ENCODE data around the gene ANKRA2.
"Not testable (repeated sequence)": the region's sequence is repeated elsewhere in the genome, so short reads cannot be mapped to it uniquely, and the experiment has no call there.

The ANKRA2 gene

GRCh38 chr5:73545403-73545779, 20.0 kb downstream of the ANKRA2 start:
- no peak for DNase-seq (ENCODE audit: low spot score)

DNA sequence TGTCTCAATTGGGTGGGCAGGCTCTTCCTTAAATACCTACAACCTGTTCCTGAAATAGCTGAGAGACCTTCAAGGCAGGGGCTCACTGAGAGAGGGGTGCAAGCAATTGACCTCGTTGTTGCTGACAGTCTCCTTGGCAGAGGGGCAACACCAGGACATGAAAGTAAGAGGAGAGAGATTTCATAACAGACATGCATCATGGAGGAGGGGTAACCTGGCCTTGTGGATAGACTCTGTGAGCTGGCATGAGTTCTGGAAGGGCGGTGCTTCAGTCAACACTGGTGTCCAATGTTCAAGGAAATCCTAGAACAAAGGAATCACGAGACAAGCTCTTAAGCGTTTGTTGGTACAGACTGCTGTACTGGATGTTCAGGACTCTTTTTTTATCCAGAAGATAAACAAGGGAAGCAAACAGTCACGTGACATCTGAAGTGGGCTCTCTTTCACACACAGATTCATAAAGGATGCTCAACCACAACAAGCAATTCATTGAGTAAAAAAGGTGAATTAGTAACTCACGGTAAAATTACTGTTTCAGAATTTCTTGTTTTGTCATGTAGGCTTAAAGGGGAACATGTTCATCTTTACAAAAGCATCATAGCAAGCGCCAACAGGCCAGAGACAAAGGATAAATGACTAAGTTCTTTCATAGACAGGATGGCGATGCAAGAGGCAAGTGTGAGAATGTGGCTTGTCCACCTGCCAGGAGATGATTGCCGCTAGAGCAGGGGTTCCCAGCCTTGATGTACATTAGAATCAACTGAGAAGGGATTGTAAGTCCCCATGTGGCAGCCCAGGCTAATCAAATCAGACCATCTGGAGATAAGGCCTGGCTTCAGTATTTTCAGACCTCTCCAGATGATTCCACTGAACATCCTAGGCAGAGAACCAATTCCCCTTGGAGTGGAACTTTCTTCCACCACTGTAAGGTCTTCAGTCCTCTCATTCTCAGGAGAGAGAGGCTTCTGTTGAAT, 20.7 kb downstream of the ANKRA2 start:
- DNase-seq (ENCODE audit: low spot score) = no peak

DNA sequence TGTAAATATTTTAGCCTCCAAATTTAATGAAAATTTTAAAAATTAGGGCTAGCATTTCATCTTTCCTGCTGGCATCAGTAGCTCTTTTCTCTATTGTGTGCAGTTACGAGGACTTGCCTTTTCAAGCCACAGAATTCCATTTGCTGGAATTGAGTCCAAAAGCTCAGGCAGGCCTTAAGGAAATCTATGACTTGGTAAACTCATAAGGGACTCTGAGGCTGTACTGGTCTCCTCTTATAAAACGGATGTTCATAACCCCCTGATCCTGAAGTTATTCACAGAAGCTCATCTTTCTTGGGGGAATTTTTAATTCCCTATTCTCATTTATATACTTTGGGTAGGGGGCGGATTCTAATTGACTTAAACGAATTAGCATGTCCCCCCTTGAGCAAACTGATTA, 23.4 kb downstream of the ANKRA2 start:
- DNase-seq (ENCODE audit: low spot score) = no peak

GRCh38 chr5:73540192-73540591, 25.2 kb downstream of the ANKRA2 start:
- DNase-seq (ENCODE audit: low spot score) = peak; percentile 75

- DNase-seq (ENCODE audit: low spot score) = no peak
Observed at GRCh38 chr5:73539730-73540129, 25.7 kb downstream of the ANKRA2 start.

DNA sequence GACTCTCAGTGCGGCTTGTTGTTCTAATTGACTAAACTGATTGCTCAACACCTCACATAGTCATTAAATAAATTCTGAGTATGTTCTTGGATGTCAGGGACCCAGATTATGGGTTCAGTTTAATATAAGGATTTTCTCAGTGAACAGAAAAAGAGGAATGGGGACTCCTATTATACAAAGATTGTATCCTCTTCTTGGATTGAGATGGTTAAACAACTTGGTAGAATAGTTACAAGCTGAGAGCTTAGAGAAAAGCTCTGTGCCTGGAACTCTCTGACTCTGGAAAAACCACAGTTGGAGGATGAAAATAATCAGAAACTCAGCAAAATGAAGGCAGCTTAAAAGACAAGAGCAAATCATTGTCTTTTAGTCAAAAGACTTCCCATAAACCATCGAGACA, 30.5 kb downstream of the ANKRA2 start:
- DNase-seq (ENCODE audit: low spot score) = no peak

GRCh38 chr5:73534011-73534644, 31.3 kb downstream of the ANKRA2 start:
- peak; percentile 33 for DNase-seq (ENCODE audit: low spot score)

DNA sequence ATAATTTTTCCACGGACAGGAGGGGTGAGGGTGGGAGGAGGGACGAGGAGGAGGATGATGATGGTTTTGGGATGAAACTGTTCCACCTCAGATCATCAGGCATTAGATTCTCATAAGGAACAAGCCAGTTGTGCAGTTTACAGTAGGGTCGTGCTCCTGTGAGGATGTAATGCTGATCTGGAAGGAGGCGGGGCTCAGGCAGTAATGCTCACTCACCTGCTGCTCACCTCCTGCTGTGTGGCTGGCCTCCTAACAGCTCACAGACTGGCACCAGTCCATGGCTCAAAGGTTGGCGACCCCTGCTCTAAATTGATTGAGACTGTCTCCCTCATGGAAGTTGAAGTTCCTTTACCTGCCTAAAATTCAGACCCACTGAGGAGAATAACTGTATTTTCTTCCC, 33.2 kb downstream of the ANKRA2 start:
- no peak for DNase-seq (ENCODE audit: low spot score)

DNA sequence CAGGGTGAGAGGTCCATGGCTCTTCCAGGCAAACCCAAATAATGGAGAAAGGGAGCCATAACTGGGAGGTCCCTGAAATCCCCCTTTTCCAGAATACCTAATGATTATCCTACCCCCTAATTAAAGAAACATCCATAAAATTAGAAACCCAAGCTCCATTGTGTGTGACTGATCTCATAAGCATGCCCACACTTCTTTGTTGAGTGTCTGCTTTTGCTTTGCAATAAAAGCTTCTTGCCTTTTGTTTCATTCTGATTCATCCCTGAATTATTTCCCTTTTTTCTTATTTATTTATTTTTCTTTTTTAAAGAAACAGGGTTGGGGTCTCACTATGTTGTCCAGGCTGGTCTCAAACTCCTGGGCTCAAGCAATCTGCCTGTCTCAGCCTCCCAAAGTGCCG, 34.1 kb downstream of the ANKRA2 start:
- peak; percentile 34 for DNase-seq (ENCODE audit: low spot score)

- DNase-seq (ENCODE audit: low spot score) = no peak
Observed at GRCh38 chr5:73529081-73529480, 36.4 kb downstream of the ANKRA2 start.

DNA sequence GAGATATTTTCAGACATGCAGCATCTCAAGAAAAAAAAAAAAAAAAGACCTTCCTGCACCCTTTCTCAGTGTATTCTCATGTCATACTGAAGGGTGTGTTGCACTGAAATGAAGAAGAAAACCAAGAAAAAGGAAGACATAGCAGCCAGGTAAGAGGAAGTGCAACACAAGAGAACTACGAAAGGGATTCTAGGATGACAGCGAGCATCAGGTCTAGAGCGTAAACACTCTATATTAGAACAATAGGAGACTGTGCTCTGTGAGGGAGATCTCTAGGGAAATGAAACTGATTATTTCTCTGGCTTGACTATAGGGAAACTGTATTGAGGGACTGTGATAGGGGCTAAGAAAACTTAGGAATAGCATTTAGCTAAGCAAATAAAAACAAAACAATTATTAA, 37.2 kb downstream of the ANKRA2 start:
- DNase-seq (ENCODE audit: low spot score) = no peak

GRCh38 chr5:73525606-73526203, 39.7 kb downstream of the ANKRA2 start:
- DNase-seq (ENCODE audit: low spot score) = no peak

- no peak for DNase-seq (ENCODE audit: low spot score)
Observed at GRCh38 chr5:73523861-73524260, 41.6 kb downstream of the ANKRA2 start.

DNA sequence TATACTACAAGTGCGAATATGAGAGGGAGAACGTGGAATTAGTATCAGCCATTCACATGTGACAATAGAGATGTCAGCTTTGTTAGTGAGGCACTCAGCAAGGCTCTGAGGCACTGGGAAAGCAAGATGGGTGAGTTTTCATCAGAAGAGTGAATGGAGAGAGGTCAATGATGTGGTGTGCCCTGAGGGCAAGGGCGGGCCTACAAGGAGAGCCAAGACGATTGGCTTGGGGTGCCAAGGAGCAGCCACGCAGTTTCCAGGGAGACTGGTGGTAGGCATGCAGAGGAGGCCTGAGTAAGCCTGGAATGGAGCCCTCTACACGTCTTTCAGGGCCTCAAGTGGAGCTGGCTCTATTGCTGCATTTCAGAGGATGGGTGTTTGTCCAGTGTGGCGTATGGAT, 42.5 kb downstream of the ANKRA2 start:
- DNase-seq (ENCODE audit: low spot score) = no peak

DNA sequence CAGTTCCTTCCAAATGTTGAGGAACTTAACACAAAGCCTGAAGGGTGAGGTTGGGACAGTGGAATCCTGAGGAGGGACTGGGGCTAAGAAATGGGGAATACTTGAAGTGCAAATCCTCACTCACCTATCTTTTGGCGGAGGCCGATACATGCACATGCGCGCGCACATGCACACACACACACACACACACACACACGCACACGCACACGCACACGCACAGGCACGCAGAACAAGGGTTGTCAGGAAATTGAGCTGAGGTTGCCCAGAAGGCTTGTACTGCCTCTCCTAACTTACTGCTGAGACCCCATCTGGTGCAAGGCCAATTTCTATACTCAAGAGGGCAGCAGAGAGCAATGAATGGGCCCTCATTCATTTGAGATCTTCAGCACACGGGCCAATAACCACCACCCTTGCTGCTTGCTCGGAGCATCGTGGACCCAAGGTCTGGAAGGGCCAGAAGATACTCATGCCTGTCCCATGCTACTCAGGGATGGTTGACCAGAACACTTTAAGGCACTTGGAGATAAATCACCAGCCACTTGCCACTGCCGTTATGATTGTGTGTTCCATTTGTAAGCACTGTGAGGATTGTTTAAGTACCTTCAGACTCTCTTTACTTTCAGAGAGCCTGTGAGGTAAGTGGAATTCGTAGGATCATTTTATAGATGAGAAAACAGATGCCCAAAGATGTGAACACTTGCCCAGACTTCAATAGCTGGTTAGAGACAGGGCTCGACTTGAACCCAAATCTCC, 45.7 kb downstream of the ANKRA2 start:
- DNase-seq (ENCODE audit: low spot score) = peak; percentile 93

DNA sequence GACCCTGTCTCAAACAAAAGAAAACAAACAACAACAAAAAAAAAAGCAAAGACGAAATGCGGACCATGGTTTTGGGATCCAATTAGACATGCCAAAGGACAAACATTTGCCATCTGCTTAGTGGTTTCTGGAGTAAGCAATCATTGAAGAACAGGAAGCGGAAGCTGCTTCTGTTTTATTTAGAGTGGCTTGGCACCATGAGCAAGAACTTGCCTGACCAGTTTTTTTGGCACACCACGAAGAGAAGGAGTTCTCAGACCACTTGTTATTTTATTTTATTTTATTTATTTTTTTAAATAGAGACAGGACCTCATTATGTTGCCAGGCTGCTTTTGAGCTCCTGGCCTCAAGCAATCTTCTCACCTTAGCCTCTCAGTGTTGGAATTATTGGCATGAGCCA, 50.2 kb downstream of the ANKRA2 start:
- no peak for DNase-seq (ENCODE audit: low spot score)

DNA sequence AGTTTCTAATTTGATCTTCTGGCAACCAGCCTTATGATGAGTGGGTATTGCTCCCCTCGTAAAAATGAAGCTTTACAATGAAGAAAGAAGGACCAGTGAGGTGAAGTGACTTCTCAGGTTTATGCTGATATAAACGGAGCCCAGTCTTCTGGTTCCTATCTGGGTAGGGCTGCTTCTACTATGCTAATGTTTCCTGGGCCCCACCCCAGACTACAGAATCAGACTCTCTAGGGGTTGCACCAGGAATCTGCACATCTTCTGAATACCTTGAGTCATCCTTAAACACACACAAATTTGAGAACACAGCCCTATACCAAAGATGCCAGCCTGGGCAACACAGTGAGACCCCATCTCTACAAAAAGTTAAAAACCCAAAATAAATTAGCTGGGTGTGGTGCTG, 51.0 kb downstream of the ANKRA2 start:
- no peak for DNase-seq (ENCODE audit: low spot score)

- DNase-seq (ENCODE audit: low spot score) = no peak
Observed at GRCh38 chr5:73513996-73514395, 51.4 kb downstream of the ANKRA2 start.

DNA sequence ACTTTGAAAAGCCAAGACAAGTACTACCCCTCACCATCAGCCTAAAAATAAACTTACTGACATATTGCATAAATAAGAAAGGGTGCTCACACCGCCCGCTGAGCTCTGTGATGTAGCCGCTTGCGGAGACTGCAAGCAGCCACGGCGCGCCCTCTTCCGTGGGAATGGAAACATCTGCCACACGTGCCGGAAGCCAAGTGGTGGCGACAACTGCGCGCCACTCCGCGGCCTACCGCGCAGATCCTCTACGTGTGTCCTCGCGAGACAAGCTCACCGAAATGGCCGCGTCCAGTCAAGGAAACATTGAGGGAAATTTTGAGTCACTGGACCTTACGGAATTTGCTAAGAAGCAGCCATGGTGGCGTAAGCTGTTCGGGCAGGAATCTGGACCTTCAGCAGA, 56.9 kb downstream of the ANKRA2 start:
- DNase-seq (ENCODE audit: low spot score) = not testable (repeated sequence)

DNA sequence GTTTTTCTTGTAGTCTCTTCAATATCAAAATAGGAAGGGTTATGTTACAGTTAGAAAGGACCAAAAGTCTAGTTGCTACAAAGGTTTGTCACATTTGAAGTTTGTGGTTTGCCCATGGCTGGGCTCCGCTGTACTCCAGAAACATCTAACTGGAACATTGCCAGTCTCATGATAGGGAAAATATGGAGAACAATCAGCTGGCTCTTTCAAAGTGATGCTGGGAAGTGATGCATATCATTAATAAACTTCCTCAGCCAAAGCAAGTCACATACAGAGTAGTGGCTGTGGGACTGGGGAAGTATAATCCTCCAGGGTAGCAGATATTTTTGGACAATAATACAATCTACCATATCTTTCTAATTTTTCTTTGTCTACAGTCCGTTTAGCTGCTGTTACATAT, 58.4 kb downstream of the ANKRA2 start:
- no peak for DNase-seq (ENCODE audit: low spot score)

DNA sequence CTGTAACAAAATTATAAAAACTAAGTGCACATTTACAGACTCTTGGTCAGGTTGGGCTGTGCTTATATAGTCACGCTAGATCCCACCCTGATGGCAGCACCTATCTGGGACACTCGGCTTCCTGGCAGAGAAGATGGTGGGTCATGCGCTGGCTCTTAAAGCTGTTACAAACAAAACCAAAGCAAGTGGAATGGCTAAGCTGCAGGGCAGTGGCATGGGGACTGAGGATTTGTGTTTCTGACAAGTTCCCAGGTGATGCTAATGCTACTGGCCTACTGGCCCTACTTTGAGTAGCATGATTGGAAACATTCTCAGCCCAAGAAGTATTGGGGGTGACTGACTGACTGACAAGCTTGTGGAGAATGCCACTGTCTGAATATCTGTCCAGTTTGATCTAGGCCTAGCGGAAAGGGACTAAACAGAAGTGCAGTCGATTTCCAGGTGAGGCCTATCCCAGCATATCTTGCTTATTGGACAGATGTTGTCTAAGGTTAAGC, 58.9 kb downstream of the ANKRA2 start:
- DNase-seq (ENCODE audit: low spot score) = no peak

All from AG08395 (cell line).